GM21526 (cell line): ENCODE results near the gene SNX13.
"Not testable (repeated sequence)": the region's sequence is repeated elsewhere in the genome, so short reads cannot be mapped to it uniquely, and the experiment has no call there.

ENCODE experiments used
- ATAC-seq: cut with Tn5 transposase; IDR thresholded peaks from one replicate; pipeline ENCODE4 v1.9.1; 2021; ENCODE audit warnings: moderate library complexity; ENCODE audit not compliant: unreplicated experiment, low FRiP score

SNX13 gene

DNA sequence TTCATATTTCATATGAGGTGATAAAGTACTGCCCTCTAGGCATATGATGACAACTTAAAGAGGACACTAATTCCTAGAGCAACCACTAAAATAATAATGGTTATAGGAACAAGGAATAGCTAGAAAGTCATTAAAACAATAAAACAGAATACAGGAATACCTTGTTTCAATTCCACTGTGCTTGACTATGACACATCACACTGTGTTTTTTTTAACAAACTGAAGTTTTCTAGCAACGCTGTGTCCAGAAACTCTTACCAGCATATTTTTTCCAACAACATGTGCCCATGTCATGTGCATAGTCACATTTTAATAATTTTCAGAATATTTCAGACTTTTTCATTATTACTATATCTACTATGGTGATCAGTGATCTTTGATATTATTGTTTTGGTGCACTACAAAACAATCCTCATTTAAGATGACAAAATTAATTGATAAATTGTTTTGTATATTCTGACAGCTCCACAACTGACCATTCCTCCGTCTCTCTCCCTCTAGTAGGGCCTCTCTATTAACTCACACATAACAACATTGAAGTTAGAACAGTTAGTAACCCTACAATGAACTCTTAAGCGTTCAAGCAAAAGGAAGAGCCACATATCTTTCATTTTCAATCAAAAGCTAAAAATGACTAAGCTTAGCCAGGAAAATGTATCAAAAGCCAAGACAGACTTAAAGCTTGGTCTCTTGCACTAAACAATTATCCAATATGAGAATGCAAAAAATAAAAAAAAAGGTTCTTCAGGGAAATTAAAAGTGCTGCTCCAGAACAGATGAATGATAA, 85.8 kb downstream of the SNX13 start:
- no peak for ATAC-seq

DNA sequence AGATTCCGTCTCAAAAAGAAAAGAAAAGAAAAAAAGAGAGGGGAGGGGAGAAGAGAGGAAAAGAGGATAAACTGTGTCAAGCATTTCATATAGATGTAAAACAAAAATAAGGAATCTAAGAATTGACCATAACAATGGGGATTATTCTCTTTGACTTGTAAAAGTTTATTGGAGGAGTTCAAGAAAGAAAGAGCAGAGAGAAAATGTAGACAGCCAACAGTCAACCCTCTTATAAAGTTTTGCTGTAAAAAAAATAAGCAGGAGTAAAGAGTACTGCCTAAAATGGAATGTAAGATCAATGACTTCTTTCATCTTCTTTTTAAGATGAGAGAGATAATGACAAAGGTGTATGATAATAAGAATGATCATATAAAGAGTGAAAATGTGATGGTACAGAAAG, 87.9 kb downstream of the SNX13 start:
- ATAC-seq, result no peak

DNA sequence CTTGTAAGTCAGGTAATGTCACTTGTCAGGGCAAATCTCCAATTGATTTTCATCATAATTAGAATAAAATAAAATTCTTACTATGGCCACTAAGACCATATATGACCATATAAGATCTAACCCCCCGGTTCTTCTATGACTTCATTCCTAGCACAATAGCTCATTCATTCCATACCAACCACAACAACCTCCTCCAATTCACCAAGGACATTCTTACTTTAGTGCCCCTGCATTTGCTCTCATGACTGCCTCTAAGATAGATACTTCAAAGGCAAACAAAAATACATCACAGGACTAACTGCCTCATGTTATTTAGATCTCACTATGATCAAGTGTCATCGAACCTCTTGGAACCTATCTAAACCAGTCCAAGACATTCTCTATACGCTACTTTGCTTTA, 90.8 kb downstream of the SNX13 start:
- no peak for ATAC-seq

DNA sequence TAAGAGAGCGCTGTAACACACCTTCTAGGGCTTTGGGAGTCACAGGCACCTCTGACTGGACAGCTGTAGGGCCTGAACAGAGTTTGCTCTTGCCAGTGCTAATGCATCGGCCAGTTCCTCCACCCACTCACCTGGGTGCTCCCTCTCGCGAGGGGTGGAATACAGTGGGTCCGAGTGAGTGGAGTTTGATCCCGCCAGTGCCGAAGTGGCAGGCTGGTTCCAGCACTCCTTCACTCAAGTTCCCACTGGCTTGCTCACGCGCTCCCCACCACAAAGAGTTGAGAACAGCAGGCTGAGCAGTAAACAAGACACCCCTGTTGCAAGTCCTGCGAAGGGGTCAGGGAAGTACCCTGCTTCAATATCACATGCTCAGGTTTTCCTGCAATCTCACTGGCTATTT, 91.8 kb downstream of the SNX13 start:
- ATAC-seq, result no peak

DNA sequence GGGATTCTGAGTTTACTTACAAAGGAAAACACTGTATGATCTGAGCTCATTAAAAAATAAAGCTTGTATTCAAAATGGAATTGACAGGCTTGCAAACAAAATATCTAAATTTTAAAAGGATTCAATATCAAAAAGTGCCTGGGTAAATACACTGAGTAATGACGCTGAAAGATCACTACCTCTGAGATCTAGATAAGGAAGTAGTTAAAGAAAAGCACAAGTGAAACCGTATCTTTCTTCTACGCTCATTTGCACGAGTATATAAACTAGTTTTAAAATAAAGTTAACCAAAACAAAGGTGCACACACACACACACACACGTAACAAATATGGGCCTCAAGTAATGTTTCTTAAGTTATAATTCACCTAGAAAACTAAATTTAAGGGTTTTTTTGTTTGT, 93.4 kb downstream of the SNX13 start:
- ATAC-seq, result no peak

DNA sequence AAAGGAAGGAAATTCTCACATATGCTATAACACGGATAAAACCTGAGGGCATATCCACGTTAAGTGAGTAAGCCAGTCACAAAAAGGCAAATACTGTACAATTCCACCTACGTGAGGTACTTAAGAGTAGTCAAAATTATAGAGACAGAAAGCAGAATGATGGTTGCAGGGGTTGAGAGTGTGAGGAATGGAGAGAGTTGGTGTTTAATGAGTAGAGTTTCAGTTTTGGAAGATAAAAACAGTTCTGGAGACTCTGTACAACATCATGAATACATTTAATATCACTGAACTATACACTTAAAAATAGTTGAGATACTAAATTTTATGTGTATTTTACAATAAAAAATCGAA, 95.1 kb downstream of the SNX13 start:
- ATAC-seq, result no peak

DNA sequence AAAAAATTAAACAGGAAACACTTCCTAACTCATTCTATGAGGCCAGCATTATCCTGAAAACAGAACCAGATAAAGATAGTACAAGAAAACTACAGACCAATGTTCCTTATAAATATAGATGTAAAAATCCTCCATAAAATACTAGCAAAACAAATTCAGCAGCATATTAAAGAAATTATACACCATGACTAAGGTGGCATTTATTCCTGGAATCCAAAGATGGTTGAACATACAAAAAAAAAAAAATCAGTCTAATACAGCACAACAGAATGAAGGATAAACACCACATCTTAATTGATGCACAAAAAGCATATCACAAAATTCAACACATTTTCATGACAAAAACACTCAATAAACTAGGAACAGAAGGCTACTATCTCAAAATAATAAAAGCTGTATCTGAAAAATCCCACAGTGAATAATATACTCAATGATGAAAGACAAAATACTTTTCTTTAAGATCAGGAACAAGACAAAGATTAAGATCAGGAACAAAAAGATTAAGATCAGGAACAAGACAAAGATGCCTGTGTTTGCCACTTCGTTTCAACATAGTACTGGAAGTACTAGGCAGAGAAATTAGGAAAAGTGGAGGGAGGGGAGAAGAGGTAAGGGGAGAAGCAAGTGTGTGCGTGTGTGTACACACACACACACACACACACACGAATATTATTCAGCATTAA, 95.6 kb downstream of the SNX13 start:
- ATAC-seq, result no peak

DNA sequence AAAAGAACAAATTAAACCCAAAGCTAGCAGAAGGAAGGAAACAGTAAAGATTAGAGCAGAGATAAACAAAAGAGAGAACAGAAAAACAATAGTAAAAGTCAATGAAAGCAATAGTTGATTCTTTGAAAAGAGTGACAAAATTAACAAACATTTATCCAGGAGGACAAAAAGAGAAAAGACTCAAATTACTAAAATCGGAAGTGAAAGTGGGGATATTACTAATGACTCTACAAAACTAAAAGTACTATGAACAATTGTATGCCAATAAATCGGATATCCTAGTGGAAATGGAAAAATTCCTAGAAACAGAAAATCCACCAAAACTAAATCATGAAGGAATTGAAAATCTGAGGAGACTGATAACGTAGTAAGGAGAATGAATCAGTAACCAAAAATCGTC, 96.3 kb downstream of the SNX13 start:
- no peak for ATAC-seq

DNA sequence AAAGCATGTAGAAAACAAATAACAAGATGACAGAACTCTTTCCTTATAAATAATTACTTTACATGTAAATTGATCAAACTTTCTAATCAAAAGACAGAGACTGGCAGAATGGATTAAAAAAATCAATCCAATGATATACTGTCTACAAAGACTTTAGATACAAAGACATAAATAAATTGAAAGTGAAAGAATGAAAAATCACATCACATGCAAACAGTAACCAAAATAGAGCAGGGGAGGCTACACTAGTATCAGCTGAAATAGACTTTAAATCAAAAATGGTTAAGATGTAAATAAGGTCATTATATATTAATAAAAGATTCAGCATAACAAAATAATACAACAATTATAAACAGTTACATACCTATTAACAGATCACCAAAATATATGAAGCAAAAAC, 97.3 kb downstream of the SNX13 start:
- ATAC-seq, result no peak

DNA sequence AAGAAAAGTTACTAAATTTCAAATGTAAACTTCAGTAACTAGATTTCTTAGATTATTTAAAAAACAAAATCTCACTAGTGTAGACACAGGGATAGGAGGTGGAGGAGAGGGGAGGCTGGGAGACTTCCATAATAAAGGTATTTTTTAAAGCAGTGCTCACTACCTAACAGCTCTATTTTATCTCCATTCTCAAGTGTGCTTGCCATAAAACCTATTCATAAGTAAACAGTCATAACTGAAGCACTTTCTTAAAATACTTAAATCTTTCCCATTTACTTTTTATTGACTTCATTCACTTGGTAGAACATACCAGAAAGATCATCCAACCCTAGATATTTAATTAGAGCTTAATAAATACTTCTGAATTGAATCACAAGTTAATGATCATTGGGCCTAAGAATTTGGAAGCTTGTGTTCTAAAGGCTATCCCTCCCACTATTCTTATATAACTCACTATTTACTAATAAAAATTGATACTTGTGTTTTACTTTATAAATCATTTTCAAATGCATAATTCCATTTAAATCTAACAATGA, 107.4 kb downstream of the SNX13 start:
- no peak for ATAC-seq

DNA sequence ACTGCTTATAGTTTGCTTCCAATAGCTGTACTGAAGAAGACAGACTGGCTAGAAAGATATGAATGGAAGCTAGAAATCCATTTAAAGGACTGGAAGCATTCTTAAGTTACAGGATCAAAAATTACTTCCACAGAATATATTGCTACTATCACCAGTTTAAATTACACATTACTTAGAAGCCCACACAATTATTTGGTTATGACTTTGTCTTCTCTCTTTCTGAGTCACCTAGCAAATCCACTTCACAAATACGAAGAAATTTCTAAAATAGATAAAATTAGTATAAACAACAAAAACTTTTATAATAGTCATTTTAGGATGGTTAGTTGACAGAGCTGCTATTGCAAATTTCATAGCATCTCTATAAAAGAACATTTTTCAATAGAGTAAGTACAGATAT, 108.1 kb downstream of the SNX13 start:
- ATAC-seq, result no peak

DNA sequence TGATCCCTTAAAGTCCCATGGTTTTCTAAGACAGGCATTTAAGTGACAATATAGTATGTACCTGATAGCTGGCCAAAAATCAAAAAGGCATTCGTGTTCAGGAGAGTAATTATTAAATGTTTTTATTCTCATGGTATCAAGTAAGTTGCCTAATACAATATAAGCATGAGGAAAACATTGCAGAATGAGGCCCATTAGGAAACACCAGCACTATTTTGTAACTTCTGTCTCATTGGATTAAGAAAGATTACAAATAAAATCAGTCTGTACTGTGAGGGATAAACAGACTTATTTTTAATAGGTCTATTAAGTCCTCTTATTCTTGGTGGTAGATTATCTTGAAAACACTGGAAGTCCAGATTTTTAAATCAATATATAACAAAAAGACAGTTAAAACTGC, 110.1 kb downstream of the SNX13 start:
- no peak for ATAC-seq

DNA sequence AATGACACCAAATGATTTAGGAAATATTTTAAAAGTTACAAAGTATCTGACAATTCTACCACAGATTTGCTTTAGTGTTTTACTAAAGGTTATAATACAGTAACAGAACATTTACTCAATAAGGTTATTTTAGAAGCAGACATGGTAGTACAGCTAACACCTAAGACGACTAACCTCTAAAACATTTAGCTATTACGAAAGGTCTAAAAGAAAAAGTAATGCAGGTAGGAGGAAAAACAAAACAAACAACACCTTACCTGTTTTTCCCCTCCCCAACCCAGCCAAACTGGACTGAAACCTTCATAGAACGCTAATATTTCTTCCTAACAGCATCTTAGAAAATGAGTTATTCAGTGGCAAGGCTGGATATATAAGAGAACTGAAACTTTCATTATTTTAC, 111.3 kb downstream of the SNX13 start:
- no peak for ATAC-seq

DNA sequence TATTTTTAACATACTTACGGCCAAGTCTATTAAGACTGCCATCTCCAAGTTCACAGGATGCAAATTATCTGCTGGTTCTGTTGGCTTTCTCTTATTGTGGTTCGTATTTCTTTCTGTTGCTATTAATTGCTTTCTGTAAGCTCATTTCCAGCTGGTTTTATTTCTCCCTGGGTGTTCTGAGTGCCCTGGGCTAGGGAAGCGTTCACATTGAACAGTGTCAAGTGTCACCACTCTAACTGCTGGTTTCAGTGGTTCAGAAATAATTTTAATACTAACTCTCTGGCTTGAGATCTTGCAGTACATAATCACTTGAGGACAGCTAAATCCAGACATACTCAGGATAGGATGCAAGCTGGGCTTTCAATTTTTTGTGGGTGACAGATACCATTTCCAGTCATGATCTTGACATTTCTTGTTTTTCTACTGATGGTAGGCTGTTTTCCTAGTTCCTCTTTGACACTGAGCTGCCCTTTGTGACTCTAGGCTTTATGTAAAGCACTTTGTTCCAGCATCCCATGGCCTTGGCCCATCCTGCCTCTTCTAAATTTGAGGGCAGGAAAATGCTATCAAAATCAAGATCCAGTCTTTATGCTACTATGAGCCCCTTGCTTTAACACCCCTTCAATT, 117.6 kb downstream of the SNX13 start:
- no peak for ATAC-seq

DNA sequence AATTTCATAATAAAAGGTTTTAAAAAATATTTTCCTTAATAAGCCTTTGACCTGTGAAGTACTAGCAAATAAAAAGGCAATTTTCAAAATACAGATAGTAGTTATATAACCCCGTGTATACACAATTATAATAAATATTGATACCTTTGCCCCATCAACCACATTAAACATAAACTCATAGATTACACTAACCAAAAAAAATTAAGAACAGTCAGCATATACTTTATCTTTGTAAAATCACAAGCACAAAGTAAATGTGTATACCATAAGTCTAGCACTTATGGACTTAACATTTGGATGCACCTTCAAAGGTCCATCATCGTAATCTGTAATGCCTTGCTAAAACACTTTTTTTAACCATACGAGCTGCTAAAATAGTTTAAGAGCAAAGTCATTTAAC, 123.4 kb downstream of the SNX13 start:
- ATAC-seq, result no peak

DNA sequence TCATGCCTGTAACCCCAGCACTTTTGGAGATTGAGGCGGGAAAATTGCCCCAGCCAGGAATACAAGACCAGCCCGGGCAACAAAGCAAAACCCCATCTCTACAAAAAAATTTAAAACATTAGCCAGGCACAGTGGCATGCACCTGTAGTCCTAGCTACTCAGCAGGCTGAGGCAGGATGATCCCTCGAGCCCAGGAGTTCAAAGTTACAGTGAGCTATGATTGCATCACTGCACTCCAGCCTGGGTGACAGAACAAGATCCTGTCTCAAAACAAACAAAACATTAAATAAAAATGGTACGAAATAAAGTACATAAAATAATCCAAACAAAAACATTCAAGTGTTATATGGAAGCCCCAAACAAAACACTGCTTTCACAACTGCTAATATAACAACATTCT, 125.0 kb downstream of the SNX13 start:
- no peak for ATAC-seq

DNA sequence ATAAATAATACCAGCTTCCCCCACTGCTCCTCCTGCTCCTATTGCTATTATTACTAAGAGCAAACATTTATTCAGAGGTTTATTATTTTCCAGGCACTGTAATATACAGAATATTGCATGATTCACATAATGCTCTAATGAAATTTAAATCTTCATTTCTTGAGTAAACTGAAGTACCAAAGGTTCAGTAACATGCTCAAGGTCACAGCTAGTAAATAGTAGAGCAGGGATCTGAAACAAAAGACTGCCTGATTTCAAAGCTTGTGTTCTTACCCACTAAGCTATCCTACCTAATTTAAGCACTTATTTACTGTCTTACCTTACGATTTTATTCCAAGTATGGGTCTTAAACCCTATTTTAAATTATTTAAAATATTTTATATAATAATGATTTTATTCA, 126.2 kb downstream of the SNX13 start:
- no peak for ATAC-seq

DNA sequence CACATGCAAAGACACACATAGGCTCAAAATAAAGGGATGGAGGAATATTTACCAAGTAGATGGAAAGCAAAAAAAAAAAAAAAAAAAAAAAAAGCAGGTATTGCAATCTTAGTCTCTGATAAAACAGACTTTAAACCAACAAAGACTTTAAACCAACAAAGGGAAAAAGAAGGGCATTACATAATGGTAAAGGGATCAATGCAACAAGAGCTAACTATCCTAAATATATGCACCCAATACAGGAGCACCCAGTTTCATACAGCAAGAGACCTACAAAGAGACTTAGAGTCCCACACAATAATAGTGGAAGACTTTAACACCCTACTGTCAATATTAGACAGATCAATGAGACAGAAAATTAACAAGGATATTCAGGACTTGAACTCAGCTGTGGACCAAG, 131.1 kb downstream of the SNX13 start:
- ATAC-seq, result not testable (repeated sequence)

DNA sequence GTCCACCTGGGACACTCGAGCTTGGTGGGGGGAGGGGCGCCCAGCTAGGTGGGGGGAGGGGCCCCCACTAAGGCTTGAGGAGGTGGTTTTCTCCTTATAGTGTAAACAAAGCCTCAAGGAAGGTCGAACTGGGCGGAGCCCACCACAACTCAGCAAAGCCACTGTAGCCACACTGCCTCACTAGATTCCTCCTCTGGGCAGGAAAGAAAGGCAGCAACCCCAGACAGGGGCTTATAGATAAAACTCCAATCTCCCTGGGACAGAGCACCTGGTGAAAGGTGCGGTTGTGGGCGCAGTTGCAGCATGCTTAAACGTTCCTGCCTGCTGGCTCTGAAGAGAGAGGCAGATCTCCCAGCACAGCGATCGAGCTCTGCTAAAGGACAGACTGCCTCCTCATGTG, 133.1 kb downstream of the SNX13 start:
- ATAC-seq, result no peak

DNA sequence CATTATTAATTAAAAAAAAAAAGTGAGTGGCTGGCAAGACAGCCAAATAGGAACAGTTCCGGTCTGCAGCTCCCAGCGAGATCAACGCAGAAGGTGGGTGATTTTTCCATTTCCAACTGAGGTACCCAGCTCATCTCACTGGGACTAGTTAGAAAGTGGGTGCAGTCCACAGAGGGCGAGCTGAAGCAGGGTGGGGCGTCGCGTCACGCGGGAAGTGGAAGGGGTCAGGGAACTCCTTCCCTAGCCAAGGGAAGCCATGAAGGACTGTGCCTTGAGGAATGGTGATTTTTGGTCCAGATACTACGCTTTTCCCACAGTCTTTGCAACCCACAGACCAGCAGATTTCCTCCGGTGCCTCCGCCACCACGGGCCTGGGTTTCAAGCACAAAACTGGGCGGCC, 133.7 kb downstream of the SNX13 start:
- ATAC-seq, result no peak

DNA sequence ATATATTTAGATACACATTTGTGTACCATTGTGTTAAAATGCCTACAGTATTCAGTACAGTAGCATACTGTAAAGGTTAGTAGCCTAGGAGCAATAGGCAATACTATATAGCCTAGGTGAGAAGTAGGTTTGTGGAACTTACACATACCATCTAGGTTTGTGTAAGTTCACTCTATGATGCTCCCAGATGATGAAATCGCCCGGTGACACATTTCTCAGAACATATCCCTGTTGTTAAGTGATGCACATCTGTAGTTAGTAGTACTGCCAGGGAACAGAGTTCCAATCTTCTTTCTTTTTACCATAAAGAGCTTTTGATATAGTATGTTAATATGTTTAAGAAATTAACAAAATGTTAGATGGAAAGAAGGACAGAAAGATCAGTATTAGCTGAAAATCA, 138.2 kb downstream of the SNX13 start:
- no peak for ATAC-seq
